K562 (cell line): ENCODE data around the gene QRICH1. TPM values are rescaled to one million over a fixed set of nuclear protein-coding genes. Genes with fewer than 3 reads are reported as not detected.

Source experiments
- ATAC-seq: fragments of 200-7000 bp; cut with Tn5 transposase; 3 replicates; pipeline ENCODE4 v1.9.1; 2020; ENCODE audit warnings: moderate library complexity
- BruUV-seq: library from RNA; stranded (reverse); fragments of 400-500 nt; replicated peaks from 2 replicates; lab custom pipeline; 2021; lab: Mats Ljungman, UMichigan
- CTCF ChIA-PET: fragments of 300-600 bp; formaldehyde crosslinking; extraction: SDS; loops from one replicate; lab custom pipeline; 2021; ENCODE audit warnings: low intra/inter-chr PET ratio; lab: Yijun Ruan, JAX
- POLR2A ChIA-PET: fragments of 300-600, 350-650 bp; sonication (Branson Sonifier 250); formaldehyde crosslinking; extraction: SDS; loops from one replicate; lab custom pipeline; 2021; ENCODE audit warnings: antibody characterized with exemption, inconsistent platforms; lab: Yijun Ruan, JAX
- DNase-seq, 4 experiments: peaks; one replicate each; pipeline versions ENCODE4 v3.0.0 to v3.0.0-alpha.2; 2011 to 2018; ENCODE audit warnings: low spot score in 3 of 4, mixed read lengths in 3 of 4; ENCODE audit errors: extremely low read depth in 1 of 4
- FAIRE-seq: peaks from 2 replicates; lab custom pipeline; 2011; peaks lifted over from hg19 to GRCh38; lab: Jason Lieb, UNC
- H2AFZ ChIP-seq: 2 replicates; pipeline ENCODE4 v1.6.0; 2011; ENCODE audit warnings: low read depth, low read length, control low read depth, inconsistent platforms
- H3K27ac ChIP-seq: fragments of 200-600 bp; 3 replicates; pipeline ENCODE4 v1.8.0; 2011; ENCODE audit warnings: low read depth, mild to moderate bottlenecking, control low read depth, inconsistent platforms, low read length, moderate library complexity, mixed read lengths; ENCODE audit errors: extremely low read depth
- H3K27me3 ChIP-seq, 2 experiments: fragments of 300-600 bp in 1 of 2; 2 replicates in 1 of 2; 3 replicates in 1 of 2; pipeline versions ENCODE4 v1.6.0 to v1.8.0; 2011; ENCODE audit warnings: inconsistent platforms in 2 of 2, low read length in 2 of 2, mild to moderate bottlenecking in 1 of 2, mixed read lengths in 1 of 2, moderate library complexity in 1 of 2; ENCODE audit not compliant: control insufficient read depth in 2 of 2, insufficient read depth in 2 of 2
- H3K36me3 ChIP-seq: fragments of 300-600 bp; 3 replicates; pipeline ENCODE4 v1.8.0; 2011; ENCODE audit warnings: mild to moderate bottlenecking, low read length, inconsistent platforms; ENCODE audit not compliant: control insufficient read depth, insufficient read depth
- H3K4me1 ChIP-seq, 2 experiments: fragments of 200-600 bp in 1 of 2; replicated peaks in 1 of 2; 2 replicates in 1 of 2; 3 replicates in 1 of 2; pipeline versions ENCODE4 v1.5.1 to v1.8.0; 2011; ENCODE audit warnings: inconsistent platforms in 2 of 2, low read length in 2 of 2, mild to moderate bottlenecking in 1 of 2, mixed read lengths in 1 of 2, moderate library complexity in 1 of 2; ENCODE audit not compliant: control insufficient read depth in 2 of 2, insufficient read depth in 2 of 2
- H3K4me2 ChIP-seq: 2 replicates; pipeline ENCODE4 v1.6.1; 2011; ENCODE audit warnings: low read length, control low read depth, inconsistent platforms, mixed read lengths; ENCODE audit not compliant: insufficient read depth
- H3K4me3 ChIP-seq: fragments of 200-600 bp; sonication (generic), shearing (Covaris generic); 2 replicates; pipeline ENCODE4 v1.5.1; 2016; ENCODE audit warnings: control low read depth, inconsistent platforms
- H3K79me2 ChIP-seq: fragments of 200-600 bp; 3 replicates; pipeline ENCODE4 v1.8.0; 2011; ENCODE audit warnings: low read length, inconsistent platforms; ENCODE audit not compliant: control insufficient read depth, insufficient read depth
- H3K9ac ChIP-seq, 2 experiments: 2 replicates each; pipeline versions ENCODE4 v1.6.0 to v1.6.1; 2011; ENCODE audit warnings: low read depth in 2 of 2, low read length in 2 of 2, control low read depth in 1 of 2, inconsistent platforms in 1 of 2, mild to moderate bottlenecking in 1 of 2, mixed read lengths in 1 of 2; ENCODE audit not compliant: insufficient read depth in 1 of 2
- H3K9me1 ChIP-seq: one replicate; pipeline ENCODE4 v1.6.0; 2011; ENCODE audit warnings: inconsistent platforms, mild to moderate bottlenecking, low read length, moderate library complexity; ENCODE audit not compliant: control insufficient read depth, insufficient read depth
- H3K9me3 ChIP-seq: replicated peaks from 2 replicates; pipeline ENCODE4 v1.5.1; 2011; ENCODE audit warnings: low read depth, low read length, inconsistent platforms; ENCODE audit not compliant: control insufficient read depth, insufficient read depth
- H4K20me1 ChIP-seq: replicated peaks from 2 replicates; pipeline ENCODE4 v1.6.1; 2011; ENCODE audit warnings: low read length, inconsistent platforms, mixed read lengths; ENCODE audit not compliant: control insufficient read depth, insufficient read depth
- GATAD2A ChIP-seq: fragments of 450-650 bp; IDR thresholded peaks from 2 replicates; pipeline ENCODE4 v1.6.1; 2017
- OTX1 ChIP-seq: fragments of 450-650 bp; formaldehyde crosslinking; IDR thresholded peaks from 2 replicates; pipeline ENCODE4 v1.4.0; 2022; ENCODE audit warnings: mild to moderate bottlenecking
- PTTG1 ChIP-seq: fragments of 450-650 bp; IDR thresholded peaks from 2 replicates; pipeline ENCODE4 v1.6.1; 2016; ENCODE audit warnings: low read depth, mild to moderate bottlenecking, missing genetic modification characterization, missing compliant biosample characterization
- TCF7 ChIP-seq: sonication (generic); IDR thresholded peaks from 2 replicates; pipeline ENCODE4 v1.6.1; 2016; ENCODE audit warnings: antibody characterized with exemption, borderline replicate concordance
- ZC3H8 ChIP-seq: fragments of 450-650 bp; IDR thresholded peaks from 2 replicates; pipeline ENCODE4 v1.6.1; 2017
- ZNF143 ChIP-seq: sonication (generic); formaldehyde crosslinking; IDR thresholded peaks from 2 replicates; pipeline ENCODE4 v1.9.0; 2022; ENCODE audit warnings: mild to moderate bottlenecking, missing genetic modification reagents
- ZNF324 ChIP-seq: fragments of 250-450 bp; sonication (Bioruptor Pico); IDR thresholded peaks from 2 replicates; pipeline ENCODE4 v1.4.0; 2020; ENCODE audit warnings: mild to moderate bottlenecking
- ZNF354B ChIP-seq: fragments of 250-450 bp; sonication (Bioruptor Pico); IDR thresholded peaks from 2 replicates; pipeline ENCODE4 v1.4.0; 2020
- ZNF444 ChIP-seq: fragments of 250-450 bp; sonication (Bioruptor Pico); IDR thresholded peaks from 2 replicates; pipeline ENCODE4 v1.4.0; 2020; ENCODE audit warnings: mild to moderate bottlenecking, moderate library complexity
- WGBS: fragments of 100-300 bp; shearing (Covaris generic); methylation state at CpG from one replicate; pipeline ENCODE4 v1.1.6; 2016; ENCODE audit warnings: low coverage, mixed read lengths; ENCODE audit not compliant: insufficient coverage; ENCODE audit errors: missing lambda C conversion rate; 5-methylcytosine and 5-hydroxymethylcytosine counted together
- in situ Hi-C: fragments of 300-500 bp; cut with MboI; formaldehyde crosslinking; loops from 4 replicates; pipeline ENCODE4 v1.15.0; 2018; ENCODE audit warnings: inconsistent platforms, mixed read lengths
- intact Hi-C: fragments of 100-400 bp; cut with micrococcal nuclease; formaldehyde crosslinking; loops from 2 replicates; pipeline ENCODE4 v1.14.2; 2022
- polyA plus RNA-seq, 8 experiments: library from polyadenylated mRNA; depleted of rRNA in 4 of 8; stranded (reverse) in 5 of 8; unstranded in 3 of 8; fragments of >200 nt; fragmentation: Nextera tagmentation in 2 of 8; fragmentation: Illumina TruSeq in 1 of 8; extraction: Ambion mirVana in 2 of 8; extraction: Trizol in 1 of 8; gene quantifications; 2 replicates each; pipeline versions ENCODE4 v1.2.1 to v1.2.3, GENCODE V29; 2011 to 2014; ENCODE audit warnings: inconsistent platforms in 1 of 8, missing spikeins in 1 of 8
- total RNA-seq, 7 experiments: library from RNA; depleted of rRNA in 6 of 7; stranded (reverse); fragments of >200 nt in 6 of 7; fragmentation: Illumina TruSeq in 2 of 7; extraction: Trizol in 2 of 7; gene quantifications; 2 replicates each; pipeline versions ENCODE4 v1.2.1 to v1.2.3, GENCODE V29; 2011 to 2021; ENCODE audit warnings: low replicate concordance in 1 of 7
- TF ChIP-seq, protein P1 (sequence below): fragments of 450-650 bp; formaldehyde crosslinking; IDR thresholded peaks from 2 replicates; pipeline ENCODE4 v1.4.0; 2020; ENCODE audit warnings: mild to moderate bottlenecking, mixed read lengths
- TF ChIP-seq, protein P2 (sequence below): fragments of 450-650 bp; IDR thresholded peaks from 2 replicates; pipeline ENCODE4 v1.6.1; 2016; ENCODE audit warnings: missing biosample characterization, missing genetic modification characterization

QRICH1 gene
- total and polyA plus RNA-seq, 9 of the 15 experiments (the other 6 are each of a cell fraction or from before 2014, with no cell fraction given): 20.1 to 99.2 (median 56.7) TPM

DNA sequence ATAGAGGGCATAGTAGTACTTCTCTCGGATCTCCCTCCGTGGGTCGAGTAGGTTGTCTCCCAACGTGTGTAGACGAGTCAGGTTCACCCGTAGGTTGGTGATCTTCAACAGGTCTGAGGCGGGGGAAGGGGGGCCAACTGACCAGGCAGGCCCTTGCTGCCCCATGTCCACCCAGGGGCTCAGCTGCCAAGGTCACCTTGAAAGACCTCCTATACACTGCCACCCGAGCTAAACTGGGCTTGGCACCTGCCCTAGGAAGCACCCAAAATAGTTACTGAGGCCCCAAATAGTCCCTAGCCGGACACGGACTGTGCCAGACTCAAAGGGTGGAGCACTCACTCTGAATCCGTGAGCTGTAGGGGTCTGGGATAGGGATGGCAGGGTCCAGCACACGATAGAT lies 37.2 kb upstream of the QRICH1 start:
- DNase-seq (no peak), ATAC-seq (no peak), FAIRE-seq (no peak)
- no peaks in the 10 kb centered on the region; the same call in 2 of the 3 replicates for H3K79me2 ChIP-seq
- POLR2A ChIA-PET: interaction anchor here (0.6 to 2.4 kb wide), 3 partner anchors 10 to 174 kb away, joined by 3 to 8 read pairs (median 3); partner anchors contain the start of gene USP19
- no peaks in the 10 kb centered on the region for H3K36me3 ChIP-seq
- in situ Hi-C loops (no loop called here), intact Hi-C loops (no loop called here)
- no peaks in the 10 kb centered on the region for H4K20me1 ChIP-seq
- no peak overlapping the region for H2AFZ ChIP-seq
- no peak overlapping the region for H3K4me2 ChIP-seq
- H3K9ac ChIP-seq: no peak overlapping the region
- no peak overlapping the region for H3K4me3 ChIP-seq
- no TSS peak for BruUV-seq
- WGBS: 81% methylated on average over 12 of the region's 12 CpGs
- no peak for TF ChIP-seq ZC3H8
- TF ChIP-seq GATAD2A: no peak
- TF ChIP-seq OTX1 (CRISPR knock-in tag): no peak
- no peak for TF ChIP-seq ZNF143 (CRISPR knock-in tag)
- no peak for TF ChIP-seq ZNF354B (CRISPR knock-in tag)
- TF ChIP-seq, protein P1, sequence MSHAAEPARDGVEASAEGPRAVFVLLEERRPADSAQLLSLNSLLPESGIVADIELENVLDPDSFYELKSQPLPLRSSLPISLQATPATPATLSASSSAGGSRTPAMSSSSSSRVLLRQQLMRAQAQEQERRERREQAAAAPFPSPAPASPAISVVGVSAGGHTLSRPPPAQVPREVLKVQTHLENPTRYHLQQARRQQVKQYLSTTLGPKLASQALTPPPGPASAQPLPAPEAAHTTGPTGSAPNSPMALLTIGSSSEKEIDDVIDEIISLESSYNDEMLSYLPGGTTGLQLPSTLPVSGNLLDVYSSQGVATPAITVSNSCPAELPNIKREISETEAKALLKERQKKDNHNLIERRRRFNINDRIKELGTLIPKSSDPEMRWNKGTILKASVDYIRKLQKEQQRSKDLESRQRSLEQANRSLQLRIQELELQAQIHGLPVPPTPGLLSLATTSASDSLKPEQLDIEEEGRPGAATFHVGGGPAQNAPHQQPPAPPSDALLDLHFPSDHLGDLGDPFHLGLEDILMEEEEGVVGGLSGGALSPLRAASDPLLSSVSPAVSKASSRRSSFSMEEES (CRISPR knock-in tag): no peak
- TF ChIP-seq, protein P2, sequence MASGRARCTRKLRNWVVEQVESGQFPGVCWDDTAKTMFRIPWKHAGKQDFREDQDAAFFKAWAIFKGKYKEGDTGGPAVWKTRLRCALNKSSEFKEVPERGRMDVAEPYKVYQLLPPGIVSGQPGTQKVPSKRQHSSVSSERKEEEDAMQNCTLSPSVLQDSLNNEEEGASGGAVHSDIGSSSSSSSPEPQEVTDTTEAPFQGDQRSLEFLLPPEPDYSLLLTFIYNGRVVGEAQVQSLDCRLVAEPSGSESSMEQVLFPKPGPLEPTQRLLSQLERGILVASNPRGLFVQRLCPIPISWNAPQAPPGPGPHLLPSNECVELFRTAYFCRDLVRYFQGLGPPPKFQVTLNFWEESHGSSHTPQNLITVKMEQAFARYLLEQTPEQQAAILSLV (tag): no peak
- no peak for TF ChIP-seq PTTG1
- TF ChIP-seq ZNF444 (CRISPR knock-in tag): no peak
- no peak for TF ChIP-seq ZNF324 (CRISPR knock-in tag)
- no peak for TF ChIP-seq TCF7
- CTCF ChIA-PET: no interaction called here
- H3K4me1 ChIP-seq: peaks cover 2 to 32% of the 10 kb centered on the region in 2 experiments; a peak in 4 of 5 replicates
- no peaks in the 10 kb centered on the region for H3K9me3 ChIP-seq
- H3K27ac ChIP-seq: no peak overlapping the region
- no peaks in the 10 kb centered on the region for H3K9me1 ChIP-seq
- H3K27me3 ChIP-seq: no peaks in the 10 kb centered on the region
